H9 (cell line): ENCODE measurements around the gene CADPS2. TPM values are rescaled to one million over a fixed set of nuclear protein-coding genes. Genes with fewer than 3 reads are reported as not detected.

Experiments used
- DNase-seq: peaks from one replicate; pipeline ENCODE4 v3.0.0-alpha.2; 2017
- H2AFZ ChIP-seq: one replicate; pipeline ENCODE4 v1.6.1; 2013; ENCODE audit warnings: mild to moderate bottlenecking, low read length, control low read depth, moderate library complexity
- H2AK5ac ChIP-seq: 2 replicates; pipeline ENCODE4 v1.6.1; 2013; ENCODE audit warnings: low read length, control low read depth, mixed read lengths; ENCODE audit not compliant: insufficient read length
- H2BK120ac ChIP-seq: one replicate; pipeline ENCODE4 v1.6.1; 2013; ENCODE audit warnings: low read depth, mild to moderate bottlenecking, low read length, control low read depth, inconsistent platforms; ENCODE audit not compliant: poor library complexity, severe bottlenecking
- H2BK12ac ChIP-seq: 2 replicates; pipeline ENCODE4 v1.6.1; 2013; ENCODE audit warnings: low read length, control low read depth, mixed read lengths, low read depth; ENCODE audit not compliant: insufficient read length
- H2BK15ac ChIP-seq: 2 replicates; pipeline ENCODE4 v1.6.1; 2013; ENCODE audit warnings: low read depth, low read length, control low read depth
- H2BK20ac ChIP-seq: one replicate; pipeline ENCODE4 v1.6.1; 2013; ENCODE audit warnings: low read depth, mild to moderate bottlenecking, low read length, control low read depth, inconsistent platforms; ENCODE audit not compliant: poor library complexity, severe bottlenecking
- H2BK5ac ChIP-seq: 2 replicates; pipeline ENCODE4 v1.6.1; 2013; ENCODE audit warnings: low read length, control low read depth, mixed read lengths; ENCODE audit not compliant: insufficient read length
- H3K14ac ChIP-seq: 2 replicates; pipeline ENCODE4 v1.6.1; 2013; ENCODE audit warnings: low read length, control low read depth; ENCODE audit not compliant: insufficient read depth
- H3K18ac ChIP-seq: 2 replicates; pipeline ENCODE4 v1.6.1; 2013; ENCODE audit warnings: low read depth, mild to moderate bottlenecking, mixed read lengths, low read length, control low read depth; ENCODE audit not compliant: insufficient read length
- H3K23ac ChIP-seq: 2 replicates; pipeline ENCODE4 v1.6.1; 2013; ENCODE audit warnings: low read length, control low read depth, mixed read lengths, low read depth; ENCODE audit not compliant: insufficient read length
- H3K23me2 ChIP-seq: 2 replicates; pipeline ENCODE4 v1.6.1; 2013; ENCODE audit warnings: low read depth, mild to moderate bottlenecking, mixed read lengths, low read length, control low read depth; ENCODE audit not compliant: insufficient read length, poor library complexity, severe bottlenecking
- H3K27ac ChIP-seq: 2 replicates; pipeline ENCODE4 v1.5.1; 2013; ENCODE audit warnings: low read length, control low read depth, mixed read lengths, low read depth; ENCODE audit not compliant: insufficient read length
- H3K27me3 ChIP-seq: 2 replicates; pipeline ENCODE4 v1.6.1; 2013; ENCODE audit warnings: low read length, control low read depth, inconsistent platforms; ENCODE audit not compliant: insufficient read depth
- H3K4ac ChIP-seq: 2 replicates; pipeline ENCODE4 v1.6.1; 2013; ENCODE audit warnings: low read depth, mild to moderate bottlenecking, control low read depth, inconsistent platforms, low read length, moderate library complexity
- H3K4me1 ChIP-seq: 2 replicates; pipeline ENCODE4 v1.6.1; 2013; ENCODE audit warnings: low read length, control low read depth, inconsistent platforms; ENCODE audit not compliant: insufficient read depth
- H3K4me2 ChIP-seq: 2 replicates; pipeline ENCODE4 v1.6.1; 2013; ENCODE audit warnings: low read length, control low read depth, mixed read lengths; ENCODE audit not compliant: insufficient read length, insufficient read depth
- H3K56ac ChIP-seq: 2 replicates; pipeline ENCODE4 v1.6.1; 2013; ENCODE audit warnings: low read depth, mild to moderate bottlenecking, mixed read lengths, low read length, control low read depth; ENCODE audit not compliant: insufficient read length
- H3K79me1 ChIP-seq: 2 replicates; pipeline ENCODE4 v1.6.1; 2013; ENCODE audit warnings: low read depth, mild to moderate bottlenecking, moderate library complexity, low read length, control low read depth, inconsistent platforms; ENCODE audit not compliant: insufficient read depth, poor library complexity, severe bottlenecking
- H3K79me2 ChIP-seq: 2 replicates; pipeline ENCODE4 v1.6.1; 2013; ENCODE audit warnings: low read length, control low read depth, inconsistent platforms; ENCODE audit not compliant: insufficient read depth
- H3K9ac ChIP-seq: 2 replicates; pipeline ENCODE4 v1.6.1; 2013; ENCODE audit warnings: low read length, control low read depth, mixed read lengths; ENCODE audit not compliant: insufficient read length; ENCODE audit errors: extremely low read depth
- H3K9me3 ChIP-seq: one replicate; pipeline ENCODE4 v1.6.1; 2013; ENCODE audit warnings: low read depth, low read length, inconsistent platforms; ENCODE audit not compliant: control insufficient read depth
- H3T11ph ChIP-seq: one replicate; pipeline ENCODE4 v1.6.1; 2013; ENCODE audit warnings: mild to moderate bottlenecking, low read length, control low read depth, inconsistent platforms
- H4K20me1 ChIP-seq: one replicate; pipeline ENCODE4 v1.6.1; 2013; ENCODE audit not compliant: control insufficient read depth, insufficient read length, insufficient read depth
- H4K5ac ChIP-seq: 2 replicates; pipeline ENCODE4 v1.6.1; 2013; ENCODE audit warnings: low read depth, mild to moderate bottlenecking, mixed read lengths, low read length, control low read depth; ENCODE audit not compliant: insufficient read length
- H4K8ac ChIP-seq: replicated peaks from 2 replicates; pipeline ENCODE4 v1.6.1; 2013; ENCODE audit warnings: low read length, control low read depth, mixed read lengths, low read depth; ENCODE audit not compliant: insufficient read length
- H4K91ac ChIP-seq: 2 replicates; pipeline ENCODE4 v1.6.1; 2013; ENCODE audit warnings: low read depth, mild to moderate bottlenecking, moderate library complexity, mixed read lengths, low read length, control low read depth; ENCODE audit not compliant: insufficient read length
- H3K27ac Mint-ChIP-seq, 3 experiments: 2 replicates in 2 of 3; 3 replicates in 1 of 3; pipeline ENCODE4 v1.8.0; 2020 to 2021; ENCODE audit warnings: mixed read lengths in 3 of 3, mild to moderate bottlenecking in 1 of 3, moderate library complexity in 1 of 3
- H3K27me3 Mint-ChIP-seq: 2 replicates; pipeline ENCODE4 v1.8.0; 2021; ENCODE audit warnings: low read depth, mild to moderate bottlenecking, moderate library complexity, mixed read lengths
- H3K36me3 Mint-ChIP-seq, 3 experiments: 2 replicates in 2 of 3; 3 replicates in 1 of 3; pipeline ENCODE4 v1.8.0; 2020 to 2021; ENCODE audit warnings: low read depth in 3 of 3, mixed read lengths in 3 of 3; ENCODE audit not compliant: insufficient read depth in 1 of 3
- H3K4me1 Mint-ChIP-seq, 2 experiments: 2 replicates each; pipeline ENCODE4 v1.8.0; 2020; ENCODE audit warnings: mixed read lengths in 2 of 2
- H3K4me3 Mint-ChIP-seq, 2 experiments: 2 replicates in 1 of 2; 3 replicates in 1 of 2; pipeline ENCODE4 v1.8.0; 2020 to 2021; ENCODE audit warnings: mild to moderate bottlenecking in 2 of 2, mixed read lengths in 2 of 2, moderate library complexity in 1 of 2
- H3K9me3 Mint-ChIP-seq, 2 experiments: 2 replicates in 1 of 2; 3 replicates in 1 of 2; pipeline ENCODE4 v1.8.0; 2020; ENCODE audit warnings: mild to moderate bottlenecking in 2 of 2, mixed read lengths in 2 of 2, moderate library complexity in 1 of 2
- WGBS: extraction: QIAGEN DNeasy Blood & Tissue Kit; methylation state at CpG from one replicate; pipeline ENCODE4 v1.1.7; 2013; ENCODE audit warnings: missing lambda C conversion rate, low lambda C conversion rate, mixed read lengths; ENCODE audit not compliant: insufficient read length; ENCODE audit errors: extremely low coverage; 5-methylcytosine and 5-hydroxymethylcytosine counted together
- total RNA-seq: library from RNA; stranded (reverse); gene quantifications from 2 replicates; pipeline ENCODE4 v1.2.1, GENCODE V29; 2021
- TF ChIP-seq, protein P1 (sequence below): fragments of 200-600 bp; sonication (generic); conservative IDR thresholded peaks from 3 replicates; pipeline ENCODE4 v1.8.0; 2021; ENCODE audit warnings: antibody characterized with exemption, mild to moderate bottlenecking

Gene CADPS2
- total RNA-seq, 1 experiment from 2014 or later: 7.1 TPM

DNA sequence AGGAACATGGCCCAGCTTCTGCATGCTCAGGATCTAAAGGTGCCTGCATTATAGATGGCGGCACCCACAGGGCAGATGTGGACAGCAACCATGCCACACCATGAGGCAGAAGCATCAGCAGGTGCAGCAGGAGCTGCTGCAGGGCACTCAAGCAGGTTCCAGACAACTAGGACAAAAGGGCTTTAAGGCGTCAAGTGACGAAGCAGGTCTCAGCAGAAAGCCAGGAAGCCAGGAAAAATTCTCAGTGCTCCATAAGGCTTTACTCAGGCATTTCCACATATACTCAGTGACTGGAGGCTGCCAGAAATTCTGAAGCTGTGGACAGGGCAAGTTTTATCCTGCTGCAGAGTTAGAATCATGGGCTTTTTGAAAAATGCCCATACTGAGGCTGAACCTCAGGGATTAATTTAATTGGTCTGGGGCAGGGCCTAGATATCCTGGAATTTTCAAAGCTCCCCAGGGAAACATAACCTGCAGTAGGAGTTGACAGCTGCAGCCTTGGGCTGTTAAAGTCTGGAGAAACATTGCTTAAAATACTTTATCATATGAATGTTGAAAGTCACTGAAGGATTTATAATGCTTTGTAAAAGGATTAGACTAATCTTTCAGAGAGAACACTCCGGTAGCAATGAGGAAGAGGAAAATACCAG, 115.4 kb downstream of the CADPS2 start:
- Mint-ChIP-seq H3K27ac (no peak overlapping the region), H3K4me1 (peaks cover 52% of the 10 kb centered on the region in 2 experiments), H3K9me3 (peaks cover 3 to 4% of the 10 kb centered on the region in 2 experiments; a peak in 3 of 5 replicates), H3K36me3 (peaks cover 0 to 3% (median 3%) of the 10 kb centered on the region in 3 experiments; a peak in 4 of 7 replicates), H3K4me3 (no peak overlapping the region), H3K27me3 (no peaks in the 10 kb centered on the region)
- no peaks in the 10 kb centered on the region for H3K9me3 ChIP-seq
- no peak overlapping the region for H3K4me2 ChIP-seq
- no peak overlapping the region for H3K27ac ChIP-seq
- no peak overlapping the region for H3K56ac ChIP-seq
- no peak overlapping the region for H2BK20ac ChIP-seq
- H4K5ac ChIP-seq: no peak overlapping the region
- no peak overlapping the region for H3T11ph ChIP-seq
- peaks cover 2% of the 10 kb centered on the region; the same call in 1 of the 2 replicates for H3K4me1 ChIP-seq
- H2BK5ac ChIP-seq: no peak overlapping the region
- H4K20me1 ChIP-seq: no peaks in the 10 kb centered on the region
- no peaks in the 10 kb centered on the region for H3K79me2 ChIP-seq
- H4K8ac ChIP-seq: no peak overlapping the region
- no peak overlapping the region for H3K23ac ChIP-seq
- H3K9ac ChIP-seq: no peak overlapping the region
- TF ChIP-seq, protein P1, sequence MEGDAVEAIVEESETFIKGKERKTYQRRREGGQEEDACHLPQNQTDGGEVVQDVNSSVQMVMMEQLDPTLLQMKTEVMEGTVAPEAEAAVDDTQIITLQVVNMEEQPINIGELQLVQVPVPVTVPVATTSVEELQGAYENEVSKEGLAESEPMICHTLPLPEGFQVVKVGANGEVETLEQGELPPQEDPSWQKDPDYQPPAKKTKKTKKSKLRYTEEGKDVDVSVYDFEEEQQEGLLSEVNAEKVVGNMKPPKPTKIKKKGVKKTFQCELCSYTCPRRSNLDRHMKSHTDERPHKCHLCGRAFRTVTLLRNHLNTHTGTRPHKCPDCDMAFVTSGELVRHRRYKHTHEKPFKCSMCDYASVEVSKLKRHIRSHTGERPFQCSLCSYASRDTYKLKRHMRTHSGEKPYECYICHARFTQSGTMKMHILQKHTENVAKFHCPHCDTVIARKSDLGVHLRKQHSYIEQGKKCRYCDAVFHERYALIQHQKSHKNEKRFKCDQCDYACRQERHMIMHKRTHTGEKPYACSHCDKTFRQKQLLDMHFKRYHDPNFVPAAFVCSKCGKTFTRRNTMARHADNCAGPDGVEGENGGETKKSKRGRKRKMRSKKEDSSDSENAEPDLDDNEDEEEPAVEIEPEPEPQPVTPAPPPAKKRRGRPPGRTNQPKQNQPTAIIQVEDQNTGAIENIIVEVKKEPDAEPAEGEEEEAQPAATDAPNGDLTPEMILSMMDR: no peak
- H3K14ac ChIP-seq: no peak overlapping the region
- H2BK12ac ChIP-seq: no peak overlapping the region
- H3K79me1 ChIP-seq: no peaks in the 10 kb centered on the region
- no peaks in the 10 kb centered on the region for H3K23me2 ChIP-seq
- H2AK5ac ChIP-seq: no peak overlapping the region
- no peak overlapping the region for H3K4ac ChIP-seq
- H3K27me3 ChIP-seq: no peaks in the 10 kb centered on the region
- no peak overlapping the region for H3K18ac ChIP-seq
- H2BK120ac ChIP-seq: no peak overlapping the region
- no peak overlapping the region for H4K91ac ChIP-seq
- no peak overlapping the region for H2BK15ac ChIP-seq
- DNase-seq: no peak
- H2AFZ ChIP-seq: no peak overlapping the region
- WGBS: no CpG with 5 or more reads among the region's 4 CpGs
